Glutamatergic neuron (in vitro differentiated cells): ENCODE measurements around the gene SMG1. TPM values are rescaled to one million over a fixed set of nuclear protein-coding genes. Genes with fewer than 3 reads are reported as not detected.

Experiments
- DNase-seq: peaks from one replicate; pipeline ENCODE4 v3.0.0; 2022
- H3K27ac Mint-ChIP-seq: one replicate; pipeline ENCODE4 v1.8.0; 2020; ENCODE audit warnings: mild to moderate bottlenecking, mixed read lengths, inconsistent platforms; ENCODE audit not compliant: unreplicated experiment
- H3K27me3 Mint-ChIP-seq: one replicate; pipeline ENCODE4 v1.8.0; 2020; ENCODE audit warnings: mild to moderate bottlenecking, moderate library complexity, mixed read lengths, inconsistent platforms; ENCODE audit not compliant: unreplicated experiment
- H3K36me3 Mint-ChIP-seq: one replicate; pipeline ENCODE4 v1.8.0; 2020; ENCODE audit warnings: mild to moderate bottlenecking, mixed read lengths, inconsistent platforms; ENCODE audit not compliant: unreplicated experiment
- H3K4me1 Mint-ChIP-seq: one replicate; pipeline ENCODE4 v1.8.0; 2020; ENCODE audit warnings: mild to moderate bottlenecking, low read depth, mixed read lengths, inconsistent platforms; ENCODE audit not compliant: unreplicated experiment
- H3K4me3 Mint-ChIP-seq: one replicate; pipeline ENCODE4 v1.8.0; 2020; ENCODE audit warnings: mild to moderate bottlenecking, mixed read lengths, inconsistent platforms; ENCODE audit not compliant: unreplicated experiment
- H3K9me3 Mint-ChIP-seq: one replicate; pipeline ENCODE4 v1.8.0; 2020; ENCODE audit warnings: mild to moderate bottlenecking, moderate library complexity, mixed read lengths, inconsistent platforms; ENCODE audit not compliant: unreplicated experiment
- total RNA-seq: library from RNA; stranded (reverse); fragmentation: NEBNext Ultra II Directional; extraction: Animal tissue kit (Norgen Biotek cat#: 25700); gene quantifications from one replicate; pipeline ENCODE4 v1.2.1, GENCODE V29; 2021; ENCODE audit not compliant: unreplicated experiment
- TF ChIP-seq, protein P1 (sequence below): fragments of 200-600 bp; sonication (generic); IDR thresholded peaks from one replicate; pipeline ENCODE4 v1.5.0; 2021; ENCODE audit not compliant: partially characterized antibody, unreplicated experiment

SMG1 gene
- total RNA-seq, 1 donor from 2014 or later, result 82.1 TPM

DNA sequence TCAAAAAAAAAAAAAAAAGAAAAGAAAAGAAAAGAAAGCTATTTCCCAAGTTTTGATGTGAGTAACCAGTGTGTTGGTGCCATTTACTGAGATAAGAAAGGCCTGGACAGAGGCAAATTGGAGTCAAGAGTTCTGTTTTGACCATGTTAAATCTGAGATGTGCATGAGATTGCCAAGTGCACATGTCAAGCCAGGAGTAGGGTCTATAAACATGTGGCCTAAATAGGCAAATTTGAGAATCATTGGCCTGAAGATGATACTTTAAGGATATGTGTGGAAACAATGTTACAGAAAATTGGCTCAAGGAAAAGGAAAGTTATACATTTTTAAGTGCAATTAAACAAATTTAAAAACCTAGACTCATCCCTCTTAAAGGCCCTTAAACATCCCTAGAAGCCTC, 15.3 kb upstream of the SMG1 start:
- Mint-ChIP-seq H3K27me3 (peaks cover 2% of the 10 kb centered on the region), H3K4me3 (no peak overlapping the region), H3K27ac (no peak overlapping the region), H3K4me1 (no peaks in the 10 kb centered on the region), H3K9me3 (peaks cover 3% of the 10 kb centered on the region), H3K36me3 (no peaks in the 10 kb centered on the region)
- TF ChIP-seq, protein P1, sequence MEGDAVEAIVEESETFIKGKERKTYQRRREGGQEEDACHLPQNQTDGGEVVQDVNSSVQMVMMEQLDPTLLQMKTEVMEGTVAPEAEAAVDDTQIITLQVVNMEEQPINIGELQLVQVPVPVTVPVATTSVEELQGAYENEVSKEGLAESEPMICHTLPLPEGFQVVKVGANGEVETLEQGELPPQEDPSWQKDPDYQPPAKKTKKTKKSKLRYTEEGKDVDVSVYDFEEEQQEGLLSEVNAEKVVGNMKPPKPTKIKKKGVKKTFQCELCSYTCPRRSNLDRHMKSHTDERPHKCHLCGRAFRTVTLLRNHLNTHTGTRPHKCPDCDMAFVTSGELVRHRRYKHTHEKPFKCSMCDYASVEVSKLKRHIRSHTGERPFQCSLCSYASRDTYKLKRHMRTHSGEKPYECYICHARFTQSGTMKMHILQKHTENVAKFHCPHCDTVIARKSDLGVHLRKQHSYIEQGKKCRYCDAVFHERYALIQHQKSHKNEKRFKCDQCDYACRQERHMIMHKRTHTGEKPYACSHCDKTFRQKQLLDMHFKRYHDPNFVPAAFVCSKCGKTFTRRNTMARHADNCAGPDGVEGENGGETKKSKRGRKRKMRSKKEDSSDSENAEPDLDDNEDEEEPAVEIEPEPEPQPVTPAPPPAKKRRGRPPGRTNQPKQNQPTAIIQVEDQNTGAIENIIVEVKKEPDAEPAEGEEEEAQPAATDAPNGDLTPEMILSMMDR, result no peak
- no peak for DNase-seq

DNA sequence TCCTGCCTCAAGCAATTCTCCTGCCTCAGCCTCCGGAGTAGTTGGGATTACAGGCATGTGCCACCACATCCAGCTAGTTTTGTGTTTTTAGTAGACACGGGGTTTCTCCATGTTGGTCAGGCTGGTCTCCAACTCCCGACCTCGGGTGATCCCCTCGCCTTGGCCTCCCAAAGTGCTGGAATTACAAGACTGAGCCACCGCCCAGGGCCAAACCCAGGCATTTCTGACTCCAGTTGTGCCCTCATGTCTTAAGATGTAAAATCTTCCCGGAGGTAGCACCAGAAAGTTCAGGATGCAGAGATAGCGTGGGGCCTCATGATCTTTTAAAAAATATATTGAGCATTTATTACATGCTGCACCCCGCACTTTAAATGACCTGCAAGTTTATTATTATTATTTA, 12.8 kb upstream of the SMG1 start:
- Mint-ChIP-seq H3K9me3 (peaks cover 3% of the 10 kb centered on the region), H3K4me3 (no peak overlapping the region), H3K27ac (no peak overlapping the region), H3K4me1 (no peaks in the 10 kb centered on the region), H3K36me3 (no peaks in the 10 kb centered on the region), H3K27me3 (no peaks in the 10 kb centered on the region)
- no peak for DNase-seq
- TF ChIP-seq, protein P1, result no peak

DNA sequence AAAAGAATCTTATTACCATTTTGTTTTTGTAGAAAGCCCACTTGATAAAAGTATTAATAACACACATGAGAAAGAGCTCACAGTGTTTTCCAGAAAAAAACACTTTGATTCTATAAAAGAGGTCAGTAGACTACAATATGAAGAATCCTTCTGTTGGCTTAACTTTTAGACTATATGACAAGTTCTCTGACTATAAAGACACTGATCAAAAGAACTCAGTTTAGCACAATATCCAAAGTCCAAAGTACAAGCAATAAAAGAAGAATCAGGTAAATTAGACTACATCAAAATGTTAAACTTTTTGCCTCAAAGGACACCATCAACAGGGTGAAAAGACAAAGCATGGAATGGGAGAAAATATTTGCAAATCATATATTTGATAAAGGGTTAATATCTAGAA, 11.2 kb upstream of the SMG1 start:
- H3K27me3 Mint-ChIP-seq, result no peaks in the 10 kb centered on the region
- no peaks in the 10 kb centered on the region for H3K9me3 Mint-ChIP-seq
- no peak overlapping the region for H3K27ac Mint-ChIP-seq
- TF ChIP-seq, protein P1, result no peak
- no peaks in the 10 kb centered on the region for H3K36me3 Mint-ChIP-seq
- H3K4me1 Mint-ChIP-seq, result peaks cover 6% of the 10 kb centered on the region
- H3K4me3 Mint-ChIP-seq, result no peak overlapping the region
- no peak for DNase-seq

DNA sequence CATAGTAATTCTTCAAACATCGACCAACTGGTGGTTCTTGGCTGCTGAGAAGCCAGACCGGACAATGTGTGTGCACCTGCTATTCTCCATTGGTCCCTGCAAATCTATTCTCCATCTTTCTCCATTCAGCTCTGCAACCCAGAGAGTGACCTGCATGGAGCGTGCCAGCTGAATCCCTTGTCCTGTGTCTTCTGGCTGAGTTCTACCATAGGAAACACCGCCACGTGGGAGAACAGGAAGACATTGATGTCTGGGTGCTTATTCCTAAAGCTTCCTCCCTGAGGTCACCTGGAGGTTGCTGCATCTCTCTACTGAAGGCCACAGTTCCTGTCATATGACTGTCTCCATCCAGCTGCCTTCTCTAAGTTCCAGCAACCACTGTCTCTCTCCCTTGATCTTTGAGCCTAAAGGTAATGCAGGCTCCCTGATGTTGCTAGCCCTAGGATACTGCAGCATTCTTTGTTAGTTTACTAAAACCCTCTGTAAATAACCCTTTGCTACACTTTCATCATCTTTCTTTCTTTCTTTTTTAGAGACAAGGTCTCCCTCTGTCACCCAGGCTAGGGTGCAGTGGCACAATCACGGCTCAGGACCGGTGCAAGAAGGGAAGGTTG, 10.6 kb upstream of the SMG1 start:
- Mint-ChIP-seq H3K27ac (no peak overlapping the region), H3K27me3 (no peaks in the 10 kb centered on the region), H3K9me3 (no peaks in the 10 kb centered on the region), H3K4me1 (peaks cover 6% of the 10 kb centered on the region), H3K36me3 (no peaks in the 10 kb centered on the region), H3K4me3 (no peak overlapping the region)
- no peak for DNase-seq
- TF ChIP-seq, protein P1, result no peak

DNA sequence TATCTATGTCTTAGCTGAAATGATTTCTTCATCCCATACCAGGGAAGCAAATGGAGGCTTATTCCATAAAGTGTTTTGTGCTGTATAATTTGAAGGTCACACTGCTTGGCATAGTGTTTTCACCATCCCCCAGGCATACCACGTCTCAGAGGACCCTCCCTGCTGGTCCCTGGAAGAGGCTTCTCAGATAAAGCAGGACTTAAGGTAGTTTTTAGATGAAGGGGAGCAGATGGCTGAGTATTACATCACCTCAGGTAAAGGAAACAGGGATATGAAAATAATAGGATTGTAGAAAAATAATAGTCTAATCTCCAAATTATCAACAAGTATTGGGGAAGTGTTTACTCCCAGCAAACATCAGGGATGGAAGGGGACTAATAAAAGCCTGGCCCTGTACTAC, 7.3 kb upstream of the SMG1 start:
- Mint-ChIP-seq H3K4me3 (no peak overlapping the region), H3K27me3 (no peaks in the 10 kb centered on the region), H3K9me3 (no peaks in the 10 kb centered on the region), H3K27ac (no peak overlapping the region), H3K36me3 (no peaks in the 10 kb centered on the region), H3K4me1 (peaks cover 6% of the 10 kb centered on the region)
- TF ChIP-seq, protein P1, result no peak
- no peak for DNase-seq
